Astrocyte (in vitro differentiated cells and primary cell): Measurements from ENCODE around the gene CXorf38.
"Not testable (repeated sequence)": the region's sequence is repeated elsewhere in the genome, so short reads cannot be mapped to it uniquely, and the experiment has no call there.

Experiments
- EZH2 ChIP-seq: IDR thresholded peaks from 2 replicates; pipeline ENCODE4 v1.6.1; 2012; ENCODE audit warnings: mild to moderate bottlenecking, low read length, inconsistent platforms; ENCODE audit not compliant: insufficient read depth
- TF ChIP-seq, protein P1 (sequence below): IDR thresholded peaks from 2 replicates; pipeline ENCODE4 v1.5.1; 2011; ENCODE audit warnings: low read depth, mild to moderate bottlenecking, inconsistent platforms, low read length, moderate library complexity; ENCODE audit not compliant: insufficient read depth

DNA sequence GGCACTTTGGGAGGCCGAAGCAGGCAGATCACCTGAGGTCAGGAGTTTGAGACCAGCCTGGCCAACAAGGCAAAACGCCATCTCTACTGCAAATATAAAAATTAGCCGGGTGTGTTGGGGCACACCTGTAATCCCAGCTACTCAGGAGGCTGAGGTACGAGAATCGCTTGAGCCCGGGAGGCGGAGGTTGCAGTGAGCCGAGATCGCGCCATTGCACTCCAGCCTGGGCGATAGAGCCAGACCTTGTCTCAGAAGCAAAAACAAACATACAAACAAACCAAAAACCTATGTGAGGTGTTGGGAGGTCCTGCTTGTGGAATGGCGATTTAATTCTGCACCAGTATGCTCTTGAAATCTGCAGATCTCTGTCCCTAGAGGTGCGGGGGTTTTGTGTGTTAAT is 65.2 kb downstream of the CXorf38 start:
- TF ChIP-seq, protein P1, sequence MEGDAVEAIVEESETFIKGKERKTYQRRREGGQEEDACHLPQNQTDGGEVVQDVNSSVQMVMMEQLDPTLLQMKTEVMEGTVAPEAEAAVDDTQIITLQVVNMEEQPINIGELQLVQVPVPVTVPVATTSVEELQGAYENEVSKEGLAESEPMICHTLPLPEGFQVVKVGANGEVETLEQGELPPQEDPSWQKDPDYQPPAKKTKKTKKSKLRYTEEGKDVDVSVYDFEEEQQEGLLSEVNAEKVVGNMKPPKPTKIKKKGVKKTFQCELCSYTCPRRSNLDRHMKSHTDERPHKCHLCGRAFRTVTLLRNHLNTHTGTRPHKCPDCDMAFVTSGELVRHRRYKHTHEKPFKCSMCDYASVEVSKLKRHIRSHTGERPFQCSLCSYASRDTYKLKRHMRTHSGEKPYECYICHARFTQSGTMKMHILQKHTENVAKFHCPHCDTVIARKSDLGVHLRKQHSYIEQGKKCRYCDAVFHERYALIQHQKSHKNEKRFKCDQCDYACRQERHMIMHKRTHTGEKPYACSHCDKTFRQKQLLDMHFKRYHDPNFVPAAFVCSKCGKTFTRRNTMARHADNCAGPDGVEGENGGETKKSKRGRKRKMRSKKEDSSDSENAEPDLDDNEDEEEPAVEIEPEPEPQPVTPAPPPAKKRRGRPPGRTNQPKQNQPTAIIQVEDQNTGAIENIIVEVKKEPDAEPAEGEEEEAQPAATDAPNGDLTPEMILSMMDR: not testable (repeated sequence)
- not testable (repeated sequence) for TF ChIP-seq EZH2
